ENCODE data around the gene RCAN3.

Gene RCAN3

GRCh38 chr1:24589200-24589599, 86.6 kb downstream of the RCAN3 start:
- DNase-seq (no peak), ATAC-seq (replicated peaks) (no peak)
- Mint-ChIP-seq H3K27me3 (peaks cover 13 to 32% of the 10 kb centered on the region in 2 donors), H3K4me1 (ENCODE audit: low read depth in 2 of 2) (peaks cover 0 to 4% of the 10 kb centered on the region in 2 donors), H3K9me3 (no peaks in the 10 kb centered on the region), H3K36me3 (ENCODE audit: insufficient read depth) (no peaks in the 10 kb centered on the region), H3K27ac (no peak overlapping the region), H3K4me3 (no peak overlapping the region)

Data from effector memory CD8-positive, alpha-beta T cell (primary cell).